Ishikawa (cell line): ENCODE results near the gene SUMF2.

Experiments used
- CEBPB ChIP-seq: IDR thresholded peaks from 2 replicates; pipeline ENCODE4 v1.6.1; 2012
- EGR1 ChIP-seq: IDR thresholded peaks from 2 replicates; pipeline ENCODE4 v1.6.1; 2012
- MAX ChIP-seq: IDR thresholded peaks from 2 replicates; pipeline ENCODE4 v1.6.1; 2012
- TAF1 ChIP-seq: IDR thresholded peaks from 2 replicates; pipeline ENCODE4 v1.6.1; 2012; ENCODE audit warnings: low read depth, mild to moderate bottlenecking
- YY1 ChIP-seq: IDR thresholded peaks from 2 replicates; pipeline ENCODE4 v1.6.1; 2012; ENCODE audit warnings: low read depth
- TF ChIP-seq, protein P1 (sequence below): IDR thresholded peaks from 2 replicates; pipeline ENCODE4 v1.6.1; 2012

- TF ChIP-seq, protein P1, sequence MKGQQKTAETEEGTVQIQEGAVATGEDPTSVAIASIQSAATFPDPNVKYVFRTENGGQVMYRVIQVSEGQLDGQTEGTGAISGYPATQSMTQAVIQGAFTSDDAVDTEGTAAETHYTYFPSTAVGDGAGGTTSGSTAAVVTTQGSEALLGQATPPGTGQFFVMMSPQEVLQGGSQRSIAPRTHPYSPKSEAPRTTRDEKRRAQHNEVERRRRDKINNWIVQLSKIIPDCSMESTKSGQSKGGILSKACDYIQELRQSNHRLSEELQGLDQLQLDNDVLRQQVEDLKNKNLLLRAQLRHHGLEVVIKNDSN = no peak
- TF ChIP-seq MAX (no peak), EGR1 (no peak), YY1 (no peak), CEBPB (no peak), TAF1 (no peak)
These were observed 14.1 kb downstream of the SUMF2 start for GRCh38 chr7:56078196-56078595.
